IMR-90 (cell line): ENCODE data around the gene ARSJ. TPM values are rescaled to one million over a fixed set of nuclear protein-coding genes. Genes with fewer than 3 reads are reported as not detected.
A peak's percentile ranks its signal among the peaks of the same experiment; 100 is the strongest.

Source experiments
- ATAC-seq: fragments of 200-7000 bp; cut with Tn5 transposase; 2 replicates; pipeline ENCODE4 v1.9.1; 2020; ENCODE audit warnings: low read depth, mild to moderate bottlenecking, moderate library complexity
- BruUV-seq: library from RNA; stranded (reverse); fragments of 400-500 nt; replicated peaks from 2 replicates; lab custom pipeline; 2021; lab: Mats Ljungman, UMichigan
- CTCF ChIA-PET: fragments of 300-600 bp; formaldehyde crosslinking; extraction: SDS; loops from one replicate; lab custom pipeline; 2021; ENCODE audit warnings: antibody characterized with exemption; lab: Yijun Ruan, JAX
- POLR2A ChIA-PET: fragments of 300-600 bp; sonication (Branson Sonifier 250); formaldehyde crosslinking; loops from one replicate; lab custom pipeline; 2022; ENCODE audit warnings: antibody characterized with exemption; ENCODE audit not compliant: unreplicated experiment; lab: Charles Lee
- DNase-seq: peaks from one replicate; pipeline ENCODE4 v3.0.0; 2013
- H2AFZ ChIP-seq: replicated peaks from 2 replicates; pipeline ENCODE3; 2013; ENCODE audit warnings: low read length, mild to moderate bottlenecking; ENCODE audit not compliant: poor library complexity
- H2AK5ac ChIP-seq: 2 replicates; pipeline ENCODE4 v1.6.1; 2013; ENCODE audit warnings: low read depth, low read length, inconsistent platforms
- H2AK9ac ChIP-seq: replicated peaks from 2 replicates; pipeline ENCODE3; 2013; ENCODE audit warnings: mild to moderate bottlenecking, low read depth, low read length, moderate library complexity; ENCODE audit not compliant: poor library complexity
- H2BK120ac ChIP-seq: 2 replicates; pipeline ENCODE4 v1.6.1; 2013; ENCODE audit warnings: low read depth, low read length, inconsistent platforms
- H2BK15ac ChIP-seq: 3 replicates; pipeline ENCODE4 v1.6.1; 2013; ENCODE audit warnings: low read depth, low read length, inconsistent platforms
- H2BK20ac ChIP-seq: 2 replicates; pipeline ENCODE4 v1.6.1; 2013; ENCODE audit warnings: low read depth, mild to moderate bottlenecking, inconsistent platforms, low read length, moderate library complexity
- H2BK5ac ChIP-seq: 2 replicates; pipeline ENCODE4 v1.6.1; 2013; ENCODE audit warnings: mild to moderate bottlenecking, low read depth, low read length, inconsistent platforms; ENCODE audit not compliant: poor library complexity, severe bottlenecking
- H3K14ac ChIP-seq: replicated peaks from 2 replicates; pipeline ENCODE4 v1.6.1; 2013; ENCODE audit warnings: low read depth, low read length, inconsistent platforms
- H3K18ac ChIP-seq: 2 replicates; pipeline ENCODE4 v1.6.1; 2013; ENCODE audit warnings: low read depth, low read length, control low read depth
- H3K23ac ChIP-seq: 2 replicates; pipeline ENCODE4 v1.6.1; 2013; ENCODE audit warnings: low read depth, low read length, inconsistent platforms
- H3K27ac ChIP-seq: 2 replicates; pipeline ENCODE4 v1.5.1; 2013; ENCODE audit warnings: mild to moderate bottlenecking, control low read depth, low read length; ENCODE audit not compliant: insufficient read depth
- H3K27me3 ChIP-seq: 2 replicates; pipeline ENCODE4 v1.6.1; 2013; ENCODE audit warnings: low read length; ENCODE audit not compliant: control insufficient read depth, insufficient read depth
- H3K36me3 ChIP-seq: 2 replicates; pipeline ENCODE4 v1.6.1; 2013; ENCODE audit warnings: low read length, mixed read lengths; ENCODE audit not compliant: control insufficient read depth, insufficient read depth
- H3K4ac ChIP-seq: 2 replicates; pipeline ENCODE4 v1.6.1; 2013; ENCODE audit warnings: low read depth, low read length, inconsistent platforms
- H3K4me1 ChIP-seq: 2 replicates; pipeline ENCODE4 v1.6.1; 2013; ENCODE audit warnings: low read length, mixed read lengths; ENCODE audit not compliant: control insufficient read depth, insufficient read depth
- H3K4me2 ChIP-seq: 2 replicates; pipeline ENCODE4 v1.6.1; 2013; ENCODE audit warnings: low read depth, mild to moderate bottlenecking, control low read depth, low read length, moderate library complexity
- H3K4me3 ChIP-seq: 2 replicates; pipeline ENCODE4 v1.5.1; 2013; ENCODE audit warnings: low read depth, mild to moderate bottlenecking, control low read depth, low read length, moderate library complexity; ENCODE audit not compliant: insufficient read depth
- H3K56ac ChIP-seq: 2 replicates; pipeline ENCODE4 v1.6.1; 2013; ENCODE audit warnings: low read length, inconsistent platforms; ENCODE audit not compliant: insufficient read depth; ENCODE audit errors: extremely low read depth
- H3K79me1 ChIP-seq, 2 experiments: 2 replicates each; pipeline ENCODE4 v1.6.1; 2013; ENCODE audit warnings: low read length in 2 of 2, inconsistent platforms in 1 of 2, low read depth in 1 of 2
- H3K9ac ChIP-seq: 2 replicates; pipeline ENCODE4 v1.6.1; 2013; ENCODE audit warnings: low read depth, low read length, control low read depth
- H3K9me1 ChIP-seq: 2 replicates; pipeline ENCODE4 v1.6.1; 2013; ENCODE audit warnings: low read length, inconsistent platforms; ENCODE audit not compliant: insufficient read depth
- H3K9me3 ChIP-seq: 2 replicates; pipeline ENCODE4 v1.6.1; 2013; ENCODE audit warnings: low read length; ENCODE audit not compliant: control insufficient read depth, insufficient read depth
- H4K20me1 ChIP-seq: 2 replicates; pipeline ENCODE4 v1.6.1; 2013; ENCODE audit warnings: low read length, inconsistent platforms; ENCODE audit not compliant: insufficient read depth
- H4K5ac ChIP-seq: 2 replicates; pipeline ENCODE4 v1.6.1; 2013; ENCODE audit warnings: mild to moderate bottlenecking, low read depth, low read length, control low read depth
- H4K8ac ChIP-seq, 2 experiments: 2 replicates each; pipeline ENCODE4 v1.6.1; 2013; ENCODE audit warnings: low read depth in 2 of 2, low read length in 2 of 2, control low read depth in 1 of 2, inconsistent platforms in 1 of 2
- H4K91ac ChIP-seq: 2 replicates; pipeline ENCODE4 v1.6.1; 2013; ENCODE audit warnings: low read depth, low read length, inconsistent platforms; ENCODE audit not compliant: insufficient read depth
- CEBPB ChIP-seq: IDR thresholded peaks from 2 replicates; pipeline ENCODE4 v1.6.1; 2012; ENCODE audit warnings: low read depth, low read length, improper control_type of control experiment
- POLR2A ChIP-seq: IDR thresholded peaks from 2 replicates; pipeline ENCODE4 v1.6.1; 2012; ENCODE audit warnings: mild to moderate bottlenecking, low read depth, low read length
- WGBS, 2 experiments: methylation state at CpG; one replicate each; pipeline versions ENCODE4 v1.1.5 to v1.1.7; 2013; ENCODE audit warnings: missing lambda C conversion rate in 2 of 2; ENCODE audit not compliant: insufficient read length in 1 of 2; ENCODE audit errors: extremely low coverage in 2 of 2; 5-methylcytosine and 5-hydroxymethylcytosine counted together
- dilution Hi-C: fragments of 300-500 bp; cut with HindIII; formaldehyde crosslinking; loops from one replicate; pipeline ENCODE4 v1.14.3; 2018; ENCODE audit warnings: low sequenced_read_pairs; ENCODE audit not compliant: unreplicated experiment
- in situ Hi-C: fragments of 300-500 bp; cut with MboI; formaldehyde crosslinking; loops from 3 replicates; pipeline ENCODE4 v1.14.3; 2019; ENCODE audit warnings: low sequenced_read_pairs, inconsistent platforms, mixed read lengths
- intact Hi-C: fragments of 100-400 bp; cut with micrococcal nuclease; formaldehyde crosslinking; loops from 2 replicates; pipeline ENCODE4 v1.10.0; 2022
- polyA plus RNA-seq, 3 experiments: library from polyadenylated mRNA; depleted of rRNA; stranded (reverse); fragments of >200 nt; gene quantifications; 2 replicates each; pipeline ENCODE4 v1.2.3, GENCODE V29; 2012; ENCODE audit warnings: low replicate concordance in 1 of 3
- total RNA-seq: library from RNA; depleted of rRNA; stranded (reverse); fragments of >200 nt; gene quantifications from 2 replicates; pipeline ENCODE4 v1.2.3, GENCODE V29; 2012; rRNA removed

The ARSJ gene
- total and polyA plus RNA-seq, 2 of the 4 experiments (the other 2 are of a cell fraction) = 47.7 to 143 TPM

DNA sequence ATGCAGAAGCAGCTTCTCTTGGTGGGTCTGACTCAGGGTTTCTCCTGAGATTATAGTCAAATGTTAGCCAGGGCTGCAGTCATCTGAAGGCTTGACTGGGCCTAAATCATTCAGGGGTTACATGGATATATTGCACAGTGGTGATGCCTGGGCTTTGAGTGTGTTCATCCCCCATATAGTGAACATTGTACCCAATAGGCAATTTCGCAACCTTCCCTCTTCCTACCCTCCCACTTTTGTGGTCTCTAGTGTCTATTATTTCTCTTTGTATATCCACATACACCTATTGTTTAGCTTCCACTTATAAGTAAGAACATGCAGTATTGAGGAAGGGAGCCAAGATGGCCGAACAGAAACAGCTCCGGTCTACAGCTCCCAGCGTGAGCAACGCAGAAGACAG is 127.6 kb downstream of the ARSJ start:
- Histone ChIP-seq H4K5ac (no peak overlapping the region), H3K4me3 (no peak overlapping the region), H3K79me1 (no peaks in the 10 kb centered on the region), H3K4me1 (peaks cover 2% of the 10 kb centered on the region; the same call in 1 of the 2 replicates), H3K27me3 (no peaks in the 10 kb centered on the region), H4K20me1 (no peaks in the 10 kb centered on the region), H3K4me2 (no peak overlapping the region), H3K9me3 (no peaks in the 10 kb centered on the region), H2BK15ac (no peak overlapping the region), H3K23ac (no peak overlapping the region), H2BK5ac (no peak overlapping the region), H2AFZ (no peak overlapping the region), H2AK9ac (no peak overlapping the region), H4K8ac (no peak overlapping the region), H3K9ac (no peak overlapping the region), H3K18ac (no peak overlapping the region), H2BK20ac (no peak overlapping the region), H3K14ac (no peak overlapping the region), H3K56ac (no peak overlapping the region), H2AK5ac (no peak overlapping the region), H4K91ac (no peak overlapping the region), H3K4ac (no peak overlapping the region), H2BK120ac (no peak overlapping the region), H3K36me3 (peaks cover 1% of the 10 kb centered on the region; the same call in 1 of the 2 replicates), H3K9me1 (no peaks in the 10 kb centered on the region; the same call in 1 of the 2 replicates), H3K27ac (no peak overlapping the region)
- ATAC-seq (no peak), DNase-seq (peak; percentile 35)
- ChIA-PET POLR2A (no interaction called here), CTCF (no interaction called here)
- no peak for TF ChIP-seq POLR2A
- TF ChIP-seq CEBPB = 0 out of 2 replicates have a peak, but pooled peaks have one; percentile 22
- WGBS, 2 experiments = 100% methylated on average over 2 of the region's 5 CpGs; no CpG with 5 or more reads in 1 of the 2 experiments
- in situ Hi-C loops (no loop called here), dilution Hi-C loops (no loop called here), intact Hi-C loops (no loop called here)
- BruUV-seq = no TSS peak

Other genes with a start within 250 kb of the ARSJ start
- 156 and 181 TPM in 2 replicates for gene CAMK2D, start 217.9 kb downstream of the ARSJ start, total RNA-seq
- 38.0 and 44.6 TPM in 2 replicates for gene CAMK2D, start 217.9 kb downstream of the ARSJ start, polyA plus RNA-seq (2012; rRNA removed)